Effector memory CD8-positive, alpha-beta T cell (primary cell): ENCODE data around the gene KLK12.

Experiments used
- ATAC-seq: fragments of 150-1000 bp; cut with Tn5 transposase; replicated peaks from 2 replicates; pipeline ENCODE4 v1.10.0; 2021; ENCODE audit warnings: mild to moderate bottlenecking, moderate library complexity
- DNase-seq, 3 experiments: peaks; one replicate each; pipeline ENCODE4 v3.0.0; 2021
- H3K27ac Mint-ChIP-seq, 2 donors: one replicate each; pipeline ENCODE4 v1.8.0; 2022; ENCODE audit warnings: mild to moderate bottlenecking in 2 of 2, mixed read lengths in 2 of 2, moderate library complexity in 2 of 2
- H3K27me3 Mint-ChIP-seq, 2 donors: one replicate each; pipeline ENCODE4 v1.8.0; 2022; ENCODE audit warnings: mixed read lengths in 2 of 2
- H3K36me3 Mint-ChIP-seq: one replicate; pipeline ENCODE4 v1.8.0; 2022; ENCODE audit warnings: mild to moderate bottlenecking, moderate library complexity, mixed read lengths; ENCODE audit not compliant: insufficient read depth
- H3K4me1 Mint-ChIP-seq, 2 donors: one replicate each; pipeline ENCODE4 v1.8.0; 2022; ENCODE audit warnings: low read depth in 2 of 2, mixed read lengths in 2 of 2
- H3K4me3 Mint-ChIP-seq, 2 donors: one replicate each; pipeline ENCODE4 v1.8.0; 2022; ENCODE audit warnings: mild to moderate bottlenecking in 2 of 2, mixed read lengths in 2 of 2, moderate library complexity in 2 of 2
- H3K9me3 Mint-ChIP-seq, 2 donors: one replicate each; pipeline ENCODE4 v1.8.0; 2022; ENCODE audit warnings: mixed read lengths in 2 of 2

The KLK12 gene

GRCh38 chr19:51031880-51032225 lies 2.9 kb downstream of the KLK12 start:
- no peak overlapping the region for H3K4me3 Mint-ChIP-seq
- H3K4me1 Mint-ChIP-seq: no peaks in the 10 kb centered on the region
- no peak overlapping the region for H3K27ac Mint-ChIP-seq
- ATAC-seq (no peak), DNase-seq (no peak)
- peaks cover 60 to 65% of the 10 kb centered on the region in 2 donors for H3K27me3 Mint-ChIP-seq
- no peaks in the 10 kb centered on the region for H3K36me3 Mint-ChIP-seq
- H3K9me3 Mint-ChIP-seq: no peaks in the 10 kb centered on the region

GRCh38 chr19:51031220-51031879 lies 3.5 kb downstream of the KLK12 start:
- Mint-ChIP-seq H3K4me1 (no peaks in the 10 kb centered on the region), H3K9me3 (no peaks in the 10 kb centered on the region), H3K27me3 (peaks cover 65 to 70% of the 10 kb centered on the region in 2 donors), H3K4me3 (no peak overlapping the region), H3K36me3 (no peaks in the 10 kb centered on the region), H3K27ac (no peak overlapping the region)
- ATAC-seq: no peak
- DNase-seq: no peak

GRCh38 chr19:51030631-51031030 lies 4.2 kb downstream of the KLK12 start:
- DNase-seq: no peak
- no peak for ATAC-seq
- H3K4me1 Mint-ChIP-seq: no peaks in the 10 kb centered on the region
- no peaks in the 10 kb centered on the region for H3K36me3 Mint-ChIP-seq
- H3K4me3 Mint-ChIP-seq: no peak overlapping the region
- H3K9me3 Mint-ChIP-seq: no peaks in the 10 kb centered on the region
- H3K27me3 Mint-ChIP-seq: peaks cover 64 to 75% of the 10 kb centered on the region in 2 donors
- H3K27ac Mint-ChIP-seq: no peak overlapping the region

- no peak for ATAC-seq
- Mint-ChIP-seq H3K4me1 (no peaks in the 10 kb centered on the region), H3K4me3 (no peak overlapping the region), H3K9me3 (no peaks in the 10 kb centered on the region), H3K27ac (no peak overlapping the region), H3K27me3 (peaks cover 64 to 75% of the 10 kb centered on the region in 2 donors), H3K36me3 (no peaks in the 10 kb centered on the region)
- DNase-seq: no peak
Observed at GRCh38 chr19:51029718-51030117, 5.1 kb downstream of the KLK12 start.

- Mint-ChIP-seq H3K27ac (no peak overlapping the region), H3K4me1 (no peaks in the 10 kb centered on the region), H3K9me3 (no peaks in the 10 kb centered on the region), H3K4me3 (no peak overlapping the region), H3K27me3 (peaks cover 65 to 80% of the 10 kb centered on the region in 2 donors), H3K36me3 (no peaks in the 10 kb centered on the region)
- DNase-seq: no peak
- no peak for ATAC-seq
Observed at GRCh38 chr19:51027873-51028272, 6.9 kb downstream of the KLK12 start.

DNA sequence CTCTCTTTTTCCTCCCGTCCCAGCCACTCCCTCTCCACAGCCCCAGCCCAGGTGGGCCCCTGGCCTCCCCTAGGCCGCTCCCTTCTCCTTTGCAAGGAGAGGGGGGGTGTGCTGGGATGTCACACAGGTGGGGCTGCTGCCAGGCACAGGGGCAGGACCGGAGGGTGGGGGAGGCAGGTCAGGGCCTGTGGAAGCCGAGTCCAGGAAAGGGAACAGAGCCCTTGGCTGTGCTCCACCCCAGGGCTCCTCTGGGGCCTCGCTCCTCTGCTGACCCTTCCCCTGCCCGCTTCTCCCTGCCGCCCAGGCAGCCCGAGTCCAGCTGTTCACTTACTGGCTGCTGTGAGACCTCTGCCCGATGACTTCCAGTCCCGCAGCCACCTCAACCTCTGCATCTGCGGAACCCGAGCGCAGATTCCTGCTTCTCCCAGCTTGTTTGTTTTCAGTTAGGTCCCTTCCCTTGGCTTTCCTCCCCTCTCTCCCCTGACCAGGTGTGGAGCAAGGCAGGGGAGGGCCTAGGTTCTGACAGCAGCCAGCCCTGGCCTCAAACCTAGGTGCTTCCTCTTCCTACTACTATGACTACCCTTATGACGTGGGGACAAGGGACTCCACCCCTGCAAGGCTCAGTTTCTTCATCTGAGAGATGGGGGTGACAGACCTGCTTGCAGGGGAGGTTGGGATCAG lies 7.5 kb downstream of the KLK12 start:
- no peaks in the 10 kb centered on the region for H3K9me3 Mint-ChIP-seq
- H3K27ac Mint-ChIP-seq: no peak overlapping the region
- ATAC-seq: no peak
- peaks cover 69 to 82% of the 10 kb centered on the region in 2 donors for H3K27me3 Mint-ChIP-seq
- DNase-seq: no peak
- H3K4me3 Mint-ChIP-seq: no peak overlapping the region
- no peaks in the 10 kb centered on the region for H3K36me3 Mint-ChIP-seq
- no peaks in the 10 kb centered on the region for H3K4me1 Mint-ChIP-seq

DNA sequence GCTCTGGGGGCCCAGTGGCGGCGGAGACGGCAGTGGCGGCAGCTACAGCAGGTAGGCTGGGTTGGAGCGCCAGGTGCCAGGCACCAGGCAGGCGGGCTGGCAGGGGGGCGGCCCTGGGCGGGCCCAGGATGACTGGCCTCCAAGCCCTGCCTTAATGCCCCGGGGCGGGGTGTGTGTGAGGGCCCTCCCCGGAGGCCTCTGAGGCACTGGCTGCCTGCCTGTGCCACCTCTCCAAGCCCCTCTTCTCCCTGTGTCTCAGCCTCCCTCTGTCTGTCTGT lies 8.3 kb downstream of the KLK12 start, which contains the start of gene KLK11:
Gene KLK11, minus strand, starts transcription at position 63 of the 278 bp plus-strand sequence. CDS start 985 bp downstream, outside the sequence.
- no peaks in the 10 kb centered on the region for H3K9me3 Mint-ChIP-seq
- H3K4me3 Mint-ChIP-seq: no peak within 1 kb of the TSS
- peaks cover 62 to 77% of the 10 kb centered on the region in 2 donors for H3K27me3 Mint-ChIP-seq
- ATAC-seq (no peak), DNase-seq (no peak)
- no peaks in the 10 kb centered on the region for H3K36me3 Mint-ChIP-seq
- H3K27ac Mint-ChIP-seq: no peak within 1 kb of the TSS
- H3K4me1 Mint-ChIP-seq: no peaks in the 10 kb centered on the region

- Mint-ChIP-seq H3K27me3 (peaks cover 57 to 72% of the 10 kb centered on the region in 2 donors), H3K4me3 (no peak overlapping the region)
Observed at GRCh38 chr19:51025809-51026553, 8.8 kb downstream of the KLK12 start.

GRCh38 chr19:51025401-51025800 lies 9.4 kb downstream of the KLK12 start:
- Mint-ChIP-seq H3K27ac (no peak overlapping the region), H3K36me3 (no peaks in the 10 kb centered on the region), H3K27me3 (peaks cover 52 to 70% of the 10 kb centered on the region in 2 donors), H3K9me3 (no peaks in the 10 kb centered on the region), H3K4me1 (no peaks in the 10 kb centered on the region), H3K4me3 (no peak overlapping the region)
- ATAC-seq: no peak
- no peak for DNase-seq

More at GRCh38 chr19:51025809-51026553, 8.8 kb downstream of the KLK12 start:
- DNase-seq: no peak
- no peak for ATAC-seq
- Mint-ChIP-seq H3K36me3 (no peaks in the 10 kb centered on the region), H3K9me3 (no peaks in the 10 kb centered on the region), H3K4me1 (no peaks in the 10 kb centered on the region), H3K27ac (no peak overlapping the region)

GRCh38 chr19:51024924-51025323 lies 9.9 kb downstream of the KLK12 start:
- peaks cover under 1 to 2% of the 10 kb centered on the region in 2 donors for H3K4me1 Mint-ChIP-seq
- no peaks in the 10 kb centered on the region for H3K36me3 Mint-ChIP-seq
- ATAC-seq (no peak), DNase-seq (no peak)
- H3K27me3 Mint-ChIP-seq: peaks cover 56 to 74% of the 10 kb centered on the region in 2 donors
- no peak overlapping the region for H3K4me3 Mint-ChIP-seq
- no peak overlapping the region for H3K27ac Mint-ChIP-seq
- no peaks in the 10 kb centered on the region for H3K9me3 Mint-ChIP-seq

DNA sequence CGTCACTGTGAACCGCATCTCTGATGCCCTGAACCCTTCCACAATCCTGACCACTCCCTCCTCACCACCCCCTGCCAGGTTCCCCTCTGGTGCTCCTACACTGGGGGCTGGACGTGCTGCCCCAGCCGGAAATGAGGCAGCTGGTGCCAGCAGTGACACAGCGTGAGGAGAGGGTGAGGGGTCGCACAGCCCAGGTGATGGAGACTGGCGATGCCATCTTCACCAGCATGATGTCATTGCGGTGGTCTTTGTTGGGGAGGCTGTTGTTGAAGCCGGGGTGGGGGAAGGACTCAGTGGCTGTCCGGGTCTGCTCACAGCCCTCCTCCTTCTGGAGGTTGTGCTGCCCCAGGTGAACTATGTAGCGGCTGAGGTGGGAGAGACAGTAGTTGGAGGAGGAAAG lies 10.9 kb downstream of the KLK12 start:
- no peak overlapping the region for H3K27ac Mint-ChIP-seq
- no peak overlapping the region for H3K4me3 Mint-ChIP-seq
- peaks cover 66 to 77% of the 10 kb centered on the region in 2 donors for H3K27me3 Mint-ChIP-seq
- no peaks in the 10 kb centered on the region for H3K9me3 Mint-ChIP-seq
- H3K36me3 Mint-ChIP-seq: no peaks in the 10 kb centered on the region
- DNase-seq (no peak), ATAC-seq (no peak)
- peaks cover 5% of the 10 kb centered on the region in 2 donors for H3K4me1 Mint-ChIP-seq

- no peak for ATAC-seq
- no peak for DNase-seq
- no peak overlapping the region for H3K27ac Mint-ChIP-seq
- H3K4me3 Mint-ChIP-seq: no peak overlapping the region
- H3K36me3 Mint-ChIP-seq: no peaks in the 10 kb centered on the region
- peaks cover 75 to 87% of the 10 kb centered on the region in 2 donors for H3K27me3 Mint-ChIP-seq
- no peaks in the 10 kb centered on the region for H3K9me3 Mint-ChIP-seq
- peaks cover 12 to 15% of the 10 kb centered on the region in 2 donors for H3K4me1 Mint-ChIP-seq
Observed at GRCh38 chr19:51022526-51022925, 12.3 kb downstream of the KLK12 start.

GRCh38 chr19:51020988-51021651 lies 13.7 kb downstream of the KLK12 start:
- H3K4me3 Mint-ChIP-seq: no peak overlapping the region
- H3K36me3 Mint-ChIP-seq: no peaks in the 10 kb centered on the region
- H3K27ac Mint-ChIP-seq: no peak overlapping the region
- H3K4me1 Mint-ChIP-seq: peaks cover 18 to 22% of the 10 kb centered on the region in 2 donors
- DNase-seq (no peak), ATAC-seq (no peak)
- no peaks in the 10 kb centered on the region for H3K9me3 Mint-ChIP-seq
- H3K27me3 Mint-ChIP-seq: peaks cover 76 to 87% of the 10 kb centered on the region in 2 donors
